ENCODE data around the gene ZIK1.

ZIK1 gene

GRCh38 chr19:57613941-57614743 is 30.2 kb downstream of the ZIK1 start, which contains the start of gene ZNF134:
TSS of gene ZNF134 (plus strand) at chr19:57614242. CDS start at chr19:57619469, 5,227 bp downstream.
- peak; percentile 92 to 97 (median 95) for DNase-seq

GRCh38 chr19:57615346-57615745 is 31.4 kb downstream of the ZIK1 start:
- DNase-seq = peak in 2 of 4 experiments; percentile 14 to 25

- DNase-seq = peak in 1 of 4 experiments; percentile 8
These were observed 36.9 kb downstream of the ZIK1 start for GRCh38 chr19:57620673-57621348.

- DNase-seq = no peak
These were observed 39.1 kb downstream of the ZIK1 start for GRCh38 chr19:57623091-57623490.

DNA sequence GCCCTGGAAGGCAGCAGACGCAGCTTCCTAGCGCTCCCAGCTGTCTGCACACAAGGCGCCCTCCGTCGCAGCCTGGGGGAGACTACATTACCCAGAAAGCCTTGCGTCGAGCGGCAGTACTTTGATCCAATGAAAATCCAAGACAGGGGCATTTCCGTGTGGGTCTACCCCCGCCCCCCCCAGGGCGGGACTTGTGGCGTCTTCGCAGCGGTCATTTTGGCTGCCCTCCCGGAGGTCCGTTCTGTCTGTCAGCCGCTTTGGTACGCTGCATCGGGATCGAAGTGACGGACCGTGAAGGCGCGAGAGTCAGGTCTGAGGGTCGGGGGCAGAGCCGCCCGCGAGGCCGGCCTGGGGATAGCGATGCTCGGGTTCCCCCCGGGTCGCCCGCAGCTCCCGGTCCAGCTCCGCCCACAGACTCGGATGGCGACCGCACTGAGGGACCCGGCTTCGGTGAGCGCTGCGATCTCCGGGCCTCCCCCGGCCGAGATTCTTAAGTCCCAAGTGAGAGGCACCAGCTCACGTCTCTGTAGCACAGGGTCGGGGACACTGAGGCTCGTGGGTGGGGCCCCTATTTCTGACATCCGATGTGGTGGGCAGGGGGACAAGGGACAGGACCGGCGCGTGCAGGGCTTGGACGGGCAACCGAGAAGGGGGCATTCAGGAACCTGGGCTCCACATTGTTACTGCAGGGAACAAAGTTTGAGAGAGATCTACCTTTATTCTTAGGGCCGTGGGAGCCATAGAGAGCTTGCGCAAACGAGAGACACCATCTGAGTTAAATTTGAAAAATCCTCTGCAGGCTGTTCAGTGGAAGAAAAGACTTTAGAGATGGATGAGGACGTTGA is 49.3 kb downstream of the ZIK1 start, which contains the start of gene ZNF211:
ZNF211 (plus strand) TSS at position 182 of the 845 bp plus-strand sequence; CDS start at position 361, 179 bp downstream.
- DNase-seq = peak; percentile 93 to 97 (median 96)

GRCh38 chr19:57633832-57634131 is 49.8 kb downstream of the ZIK1 start:
- no peak for DNase-seq

- DNase-seq = no peak
These were observed 53.4 kb downstream of the ZIK1 start for GRCh38 chr19:57637379-57637778.

GRCh38 chr19:57641715-57642234 is 57.8 kb downstream of the ZIK1 start:
- no peak for DNase-seq

DNA sequence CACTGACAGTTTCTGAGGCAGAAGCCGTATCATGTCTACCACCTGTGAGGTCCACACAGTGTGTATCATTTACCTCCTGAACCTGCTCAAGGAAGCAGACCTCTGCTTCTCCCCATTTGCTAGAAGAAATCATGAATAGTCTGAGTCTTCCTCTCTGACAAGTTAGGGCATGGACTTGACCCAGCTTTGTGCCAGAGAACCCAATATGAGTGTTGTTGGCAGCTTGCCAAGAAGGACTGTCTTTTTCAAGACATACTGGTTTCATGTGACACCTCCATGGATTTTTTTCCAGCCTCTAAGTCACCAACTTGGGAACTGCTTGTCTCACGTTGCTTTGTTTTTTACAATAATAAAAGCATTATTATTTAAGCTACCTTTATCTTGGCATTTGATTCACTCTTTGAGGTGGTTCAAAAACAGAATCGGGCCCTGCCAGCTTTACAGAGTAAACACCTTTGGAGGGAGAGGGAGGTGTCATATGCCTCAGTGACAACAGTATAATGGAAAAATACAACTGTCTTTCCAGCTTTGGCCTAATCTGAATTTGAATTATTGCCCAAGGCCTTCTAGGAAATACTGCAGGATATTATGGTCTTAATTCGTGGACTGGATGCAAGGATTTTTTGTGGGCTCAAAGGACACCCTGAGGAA is 58.6 kb downstream of the ZIK1 start:
- no peak for DNase-seq

Measured in suppressor macrophage (primary cell).